ENCODE measurements around the gene NDUFS6.

DNA sequence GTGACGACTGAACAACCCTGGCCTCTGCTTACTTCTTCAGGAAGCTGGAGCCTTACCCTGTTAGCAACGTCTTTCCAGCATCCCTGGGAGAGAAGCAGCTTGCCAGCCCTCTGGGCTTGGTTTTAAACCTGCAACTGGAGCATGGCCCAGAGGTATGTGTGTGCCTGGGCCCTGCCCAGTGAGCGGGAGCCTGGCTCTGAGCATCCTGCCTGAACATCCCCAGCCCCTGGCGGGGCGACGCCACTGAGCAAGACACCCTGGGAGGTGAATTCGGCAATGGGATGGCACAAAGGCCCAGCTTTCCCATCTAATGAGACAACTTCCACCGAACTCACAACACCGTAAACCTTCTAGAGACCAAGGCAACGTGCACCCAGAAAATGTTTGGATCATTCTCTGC is 57.9 kb downstream of the NDUFS6 start:
- TF ChIP-seq EZH2 (IDR thresholded peaks at IDR 0.05; ENCODE audit: borderline replicate concordance, low read depth, low read length, poor library complexity, severe bottlenecking), result no peak
- TF ChIP-seq, protein P1, sequence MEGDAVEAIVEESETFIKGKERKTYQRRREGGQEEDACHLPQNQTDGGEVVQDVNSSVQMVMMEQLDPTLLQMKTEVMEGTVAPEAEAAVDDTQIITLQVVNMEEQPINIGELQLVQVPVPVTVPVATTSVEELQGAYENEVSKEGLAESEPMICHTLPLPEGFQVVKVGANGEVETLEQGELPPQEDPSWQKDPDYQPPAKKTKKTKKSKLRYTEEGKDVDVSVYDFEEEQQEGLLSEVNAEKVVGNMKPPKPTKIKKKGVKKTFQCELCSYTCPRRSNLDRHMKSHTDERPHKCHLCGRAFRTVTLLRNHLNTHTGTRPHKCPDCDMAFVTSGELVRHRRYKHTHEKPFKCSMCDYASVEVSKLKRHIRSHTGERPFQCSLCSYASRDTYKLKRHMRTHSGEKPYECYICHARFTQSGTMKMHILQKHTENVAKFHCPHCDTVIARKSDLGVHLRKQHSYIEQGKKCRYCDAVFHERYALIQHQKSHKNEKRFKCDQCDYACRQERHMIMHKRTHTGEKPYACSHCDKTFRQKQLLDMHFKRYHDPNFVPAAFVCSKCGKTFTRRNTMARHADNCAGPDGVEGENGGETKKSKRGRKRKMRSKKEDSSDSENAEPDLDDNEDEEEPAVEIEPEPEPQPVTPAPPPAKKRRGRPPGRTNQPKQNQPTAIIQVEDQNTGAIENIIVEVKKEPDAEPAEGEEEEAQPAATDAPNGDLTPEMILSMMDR (conservative IDR thresholded peaks at IDR 0.05; ENCODE audit: low read depth, low read length), result no peak
